PC-3 (cell line): Measurements from ENCODE around the gene AFF3.

Experiments used
- EZH2 ChIP-seq: fragments of 300-600 bp; sonication (generic); IDR thresholded peaks from one replicate; pipeline ENCODE4 v1.6.1; 2017; ENCODE audit warnings: antibody characterized with exemption, mild to moderate bottlenecking, low read length; ENCODE audit not compliant: unreplicated experiment
- EZH2phosphoT487 ChIP-seq: fragments of 300-600 bp; sonication (generic); IDR thresholded peaks from 2 replicates; pipeline ENCODE4 v1.6.1; 2018; ENCODE audit warnings: mild to moderate bottlenecking, antibody characterized with exemption, low read length, borderline replicate concordance
- TF ChIP-seq, protein P1 (sequence below): fragments of 300-600 bp; sonication (generic); conservative IDR thresholded peaks from 2 replicates; pipeline ENCODE4 v1.5.1; 2017; ENCODE audit warnings: antibody characterized with exemption, low read depth, mild to moderate bottlenecking, low read length

DNA sequence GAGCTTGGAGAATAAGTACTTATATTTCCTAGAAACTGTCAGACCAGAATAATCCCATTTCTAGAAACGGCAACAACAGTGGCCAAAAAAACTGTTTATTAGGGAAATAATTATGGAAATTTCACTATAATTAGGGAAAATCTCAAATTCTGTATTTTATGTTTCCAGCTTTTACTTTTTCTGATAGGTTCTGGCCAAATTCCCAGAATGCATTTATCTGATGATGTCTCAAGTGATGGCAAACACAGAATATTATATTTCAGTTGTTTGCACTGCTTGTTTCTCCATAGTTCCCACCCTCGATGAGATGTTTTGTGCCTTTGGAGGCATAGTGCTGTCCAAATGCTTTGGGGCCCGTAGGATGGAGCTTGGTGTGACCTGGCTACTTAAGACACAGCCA is 66.9 kb downstream of the AFF3 start:
- TF ChIP-seq, protein P1, sequence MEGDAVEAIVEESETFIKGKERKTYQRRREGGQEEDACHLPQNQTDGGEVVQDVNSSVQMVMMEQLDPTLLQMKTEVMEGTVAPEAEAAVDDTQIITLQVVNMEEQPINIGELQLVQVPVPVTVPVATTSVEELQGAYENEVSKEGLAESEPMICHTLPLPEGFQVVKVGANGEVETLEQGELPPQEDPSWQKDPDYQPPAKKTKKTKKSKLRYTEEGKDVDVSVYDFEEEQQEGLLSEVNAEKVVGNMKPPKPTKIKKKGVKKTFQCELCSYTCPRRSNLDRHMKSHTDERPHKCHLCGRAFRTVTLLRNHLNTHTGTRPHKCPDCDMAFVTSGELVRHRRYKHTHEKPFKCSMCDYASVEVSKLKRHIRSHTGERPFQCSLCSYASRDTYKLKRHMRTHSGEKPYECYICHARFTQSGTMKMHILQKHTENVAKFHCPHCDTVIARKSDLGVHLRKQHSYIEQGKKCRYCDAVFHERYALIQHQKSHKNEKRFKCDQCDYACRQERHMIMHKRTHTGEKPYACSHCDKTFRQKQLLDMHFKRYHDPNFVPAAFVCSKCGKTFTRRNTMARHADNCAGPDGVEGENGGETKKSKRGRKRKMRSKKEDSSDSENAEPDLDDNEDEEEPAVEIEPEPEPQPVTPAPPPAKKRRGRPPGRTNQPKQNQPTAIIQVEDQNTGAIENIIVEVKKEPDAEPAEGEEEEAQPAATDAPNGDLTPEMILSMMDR = no peak
- TF ChIP-seq EZH2 (no peak), EZH2phosphoT487 (no peak)
